Activated CD4-positive, alpha-beta memory T cell treated with anti-CD3 and anti-CD28 coated beads for 36 hours (primary cell): ENCODE measurements around the gene ZNF518B. TPM values are rescaled to one million over a fixed set of nuclear protein-coding genes. Genes with fewer than 3 reads are reported as not detected.
A peak's percentile ranks its signal among the peaks of the same experiment; 100 is the strongest.

Experiments used
- CTCF ChIA-PET: fragments of 350-600 bp; sonication (Branson Sonifier 250); formaldehyde crosslinking; loops from one replicate; lab custom pipeline; 2021; ENCODE audit warnings: antibody characterized with exemption, inconsistent platforms; lab: Charles Lee
- POLR2A ChIA-PET: fragments of 350-600 bp; sonication (Branson Sonifier 250); formaldehyde crosslinking; loops from one replicate; lab custom pipeline; 2021; ENCODE audit warnings: antibody characterized with exemption; lab: Charles Lee
- DNase-seq: peaks from one replicate; pipeline ENCODE4 v3.0.0-alpha.2; 2020
- H3K27ac Mint-ChIP-seq: one replicate; pipeline ENCODE4 v1.8.0; 2021; ENCODE audit warnings: mixed read lengths
- H3K27me3 Mint-ChIP-seq: one replicate; pipeline ENCODE4 v1.8.0; 2021; ENCODE audit warnings: mixed read lengths
- H3K36me3 Mint-ChIP-seq: one replicate; pipeline ENCODE4 v1.8.0; 2021; ENCODE audit warnings: mixed read lengths
- H3K4me1 Mint-ChIP-seq: one replicate; pipeline ENCODE4 v1.8.0; 2021; ENCODE audit warnings: low read depth, mixed read lengths
- H3K4me3 Mint-ChIP-seq: one replicate; pipeline ENCODE4 v1.8.0; 2021; ENCODE audit warnings: mild to moderate bottlenecking, mixed read lengths
- H3K9me3 Mint-ChIP-seq: one replicate; pipeline ENCODE4 v1.8.0; 2021; ENCODE audit warnings: mixed read lengths
- intact Hi-C: fragments of 100-400 bp; cut with micrococcal nuclease; formaldehyde crosslinking; loops from one replicate; pipeline ENCODE4 v1.15.1; 2023
- total RNA-seq, 2 experiments: library from RNA; stranded (reverse); gene quantifications; one replicate each; pipeline ENCODE4 v1.2.3, GENCODE V29; 2021

ZNF518B gene
- 10 to 100 TPM; 14.3 to 14.7 TPM for total RNA-seq

DNA sequence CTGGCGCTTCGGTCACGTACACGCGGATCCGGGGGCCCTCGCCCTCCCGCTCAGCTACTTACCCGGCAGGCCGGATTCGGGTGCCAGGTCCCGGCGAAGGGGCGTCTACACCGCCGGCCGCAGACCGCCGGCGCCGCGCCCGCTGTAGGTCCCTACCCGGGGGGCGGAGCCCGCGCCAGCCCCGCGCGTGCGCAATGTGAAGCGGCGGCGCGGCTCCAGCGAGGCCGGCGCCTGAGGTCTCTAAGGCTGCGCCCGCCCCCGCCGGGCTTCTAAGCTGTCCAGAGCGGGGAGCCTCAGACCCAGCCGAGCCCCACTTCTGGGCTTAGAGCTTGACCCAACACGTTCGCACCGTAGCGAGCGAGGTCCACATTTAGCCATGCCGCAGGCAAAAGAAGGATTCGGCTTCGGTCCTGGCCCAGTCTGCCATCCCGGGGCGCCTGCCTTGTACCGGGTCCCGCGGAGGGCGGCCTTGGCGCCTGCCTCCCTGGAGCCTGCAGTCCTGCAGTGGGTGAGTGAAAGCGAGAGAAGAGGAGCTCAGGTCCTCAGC, at the start of gene ZNF518B:
Gene ZNF518B, minus strand, starts transcription at position 172 of the 547 bp plus-strand sequence. CDS start 11,098 bp downstream, outside the sequence.
- DNase-seq = peak; percentile 81
- Mint-ChIP-seq H3K36me3 (peaks cover 32% of the 10 kb centered on the region), H3K4me1 (peaks cover 40% of the 10 kb centered on the region), H3K9me3 (no peaks in the 10 kb centered on the region), H3K27me3 (peaks cover 10% of the 10 kb centered on the region), H3K4me3 (peak within 1 kb of the TSS; percentile 87), H3K27ac (peak within 1 kb of the TSS; percentile 59)
- CTCF ChIA-PET = interaction anchor here (0.7 to 1.4 kb wide), 4 partner anchors 80 to 1129 kb away, joined by 3 to 5 read pairs (median 4); no protein-coding TSS in a partner anchor
- intact Hi-C loops = no loop called here
- POLR2A ChIA-PET = interaction anchor here (1.4 to 2.0 kb wide), 3 partner anchors 19 to 341 kb away, joined by 3 to 8 read pairs (median 5); partner anchors contain the start of gene WDR1

GRCh38 chr4:10506077-10506476, 48.9 kb upstream of the ZNF518B start:
- intact Hi-C loops = no loop called here
- no peaks in the 10 kb centered on the region for H3K36me3 Mint-ChIP-seq

GRCh38 chr4:10504570-10505179, 47.4 kb upstream of the ZNF518B start:
- no peak for DNase-seq
- CTCF ChIA-PET = no interaction called here
- Mint-ChIP-seq H3K27ac (no peak overlapping the region), H3K4me1 (peaks cover 5% of the 10 kb centered on the region), H3K36me3 (no peaks in the 10 kb centered on the region), H3K9me3 (peaks cover 6% of the 10 kb centered on the region), H3K4me3 (no peak overlapping the region), H3K27me3 (peaks cover 10% of the 10 kb centered on the region)
- intact Hi-C loops = no loop called here
- POLR2A ChIA-PET = no interaction called here

More at GRCh38 chr4:10506077-10506476, 48.9 kb upstream of the ZNF518B start:
- CTCF ChIA-PET = no interaction called here
- POLR2A ChIA-PET = no interaction called here
- Mint-ChIP-seq H3K4me3 (no peak overlapping the region), H3K4me1 (peaks cover 5% of the 10 kb centered on the region), H3K9me3 (peaks cover 6% of the 10 kb centered on the region), H3K27me3 (peaks cover 3% of the 10 kb centered on the region), H3K27ac (no peak overlapping the region)
- DNase-seq = no peak

DNA sequence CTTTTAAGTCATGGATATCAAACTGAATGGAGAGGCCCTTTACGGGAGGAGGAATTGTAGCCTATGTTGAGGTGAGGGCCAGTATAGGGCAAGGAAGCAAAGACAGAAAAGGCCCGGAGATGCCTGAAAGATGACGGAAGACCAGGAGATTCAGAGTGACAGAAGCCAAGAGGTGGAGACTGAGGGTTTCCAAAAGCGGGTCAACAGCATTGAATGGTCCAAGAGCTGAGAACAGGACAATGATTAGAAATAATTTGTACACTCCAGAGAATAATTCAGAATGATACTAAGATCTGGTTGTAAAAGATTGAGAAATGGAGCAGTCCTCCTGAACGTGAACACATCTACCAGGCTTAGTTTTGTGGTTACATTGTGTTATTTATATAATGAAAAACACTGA, 45.5 kb upstream of the ZNF518B start:
- H3K4me1 Mint-ChIP-seq = peaks cover 5% of the 10 kb centered on the region
- ChIA-PET POLR2A (no interaction called here), CTCF (no interaction called here)
- no peak overlapping the region for H3K4me3 Mint-ChIP-seq
- H3K27ac Mint-ChIP-seq = no peak overlapping the region
- no peaks in the 10 kb centered on the region for H3K36me3 Mint-ChIP-seq
- peaks cover 6% of the 10 kb centered on the region for H3K9me3 Mint-ChIP-seq
- intact Hi-C loops = no loop called here
- DNase-seq = no peak
- H3K27me3 Mint-ChIP-seq = peaks cover 10% of the 10 kb centered on the region

- Mint-ChIP-seq H3K36me3 (no peaks in the 10 kb centered on the region), H3K9me3 (peaks cover under 1% of the 10 kb centered on the region), H3K4me1 (no peaks in the 10 kb centered on the region), H3K27me3 (peaks cover 10% of the 10 kb centered on the region), H3K27ac (no peak overlapping the region), H3K4me3 (no peak overlapping the region)
- ChIA-PET CTCF (no interaction called here), POLR2A (no interaction called here)
- intact Hi-C loops = no loop called here
- DNase-seq = no peak
These were observed 43.5 kb upstream of the ZNF518B start for GRCh38 chr4:10500776-10501175.

DNA sequence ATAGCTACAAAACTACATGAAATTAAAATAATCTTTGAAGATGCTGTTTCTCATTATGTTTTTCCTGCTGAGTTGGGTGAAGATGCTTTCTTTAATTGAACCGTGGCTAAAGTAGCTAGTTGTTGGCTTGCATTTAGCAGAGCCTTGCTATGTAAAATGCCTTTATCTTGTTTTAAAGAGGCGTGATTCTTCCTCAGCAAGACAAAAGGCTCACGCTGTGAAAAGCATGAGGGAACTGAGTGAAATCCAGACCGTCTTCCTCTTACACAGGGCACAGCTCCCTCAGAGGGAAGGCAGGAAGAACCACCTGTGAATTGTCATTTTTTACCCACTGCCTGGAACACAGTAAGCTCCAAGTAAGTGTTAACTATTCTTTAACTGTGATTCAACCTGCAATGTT, 39.0 kb upstream of the ZNF518B start:
- intact Hi-C loops = no loop called here
- H3K27me3 Mint-ChIP-seq = peaks cover 10% of the 10 kb centered on the region
- ChIA-PET CTCF (no interaction called here), POLR2A (no interaction called here)
- no peak for DNase-seq
- no peaks in the 10 kb centered on the region for H3K9me3 Mint-ChIP-seq
- H3K4me3 Mint-ChIP-seq = no peak overlapping the region
- H3K27ac Mint-ChIP-seq = no peak overlapping the region
- H3K4me1 Mint-ChIP-seq = no peaks in the 10 kb centered on the region
- no peaks in the 10 kb centered on the region for H3K36me3 Mint-ChIP-seq

DNA sequence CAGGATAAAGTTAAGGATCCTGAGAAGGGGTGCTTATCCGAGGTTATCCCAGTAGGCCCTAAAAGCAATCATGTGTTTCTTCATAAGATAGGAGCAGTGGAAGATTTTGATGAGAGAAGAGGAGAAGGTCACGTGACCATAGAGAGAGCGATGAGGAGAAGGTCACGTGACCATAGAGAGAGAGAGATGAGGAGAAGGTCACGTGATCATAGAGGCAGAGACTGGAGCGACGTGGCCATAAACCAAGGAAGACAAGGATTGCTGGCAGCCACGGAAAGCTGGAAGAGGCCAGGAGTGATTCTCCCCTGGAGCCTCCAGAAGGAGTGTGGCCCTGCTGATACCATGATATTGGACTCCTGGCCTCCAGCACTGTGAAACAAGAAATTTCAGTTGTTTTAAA, 38.4 kb upstream of the ZNF518B start:
- POLR2A ChIA-PET = no interaction called here
- intact Hi-C loops = no loop called here
- CTCF ChIA-PET = no interaction called here
- no peaks in the 10 kb centered on the region for H3K36me3 Mint-ChIP-seq
- no peaks in the 10 kb centered on the region for H3K4me1 Mint-ChIP-seq
- no peak overlapping the region for H3K4me3 Mint-ChIP-seq
- H3K27ac Mint-ChIP-seq = no peak overlapping the region
- no peaks in the 10 kb centered on the region for H3K9me3 Mint-ChIP-seq
- DNase-seq = no peak
- H3K27me3 Mint-ChIP-seq = peaks cover 5% of the 10 kb centered on the region

GRCh38 chr4:10492464-10492863, 35.2 kb upstream of the ZNF518B start:
- ChIA-PET CTCF (no interaction called here), POLR2A (no interaction called here)
- Mint-ChIP-seq H3K4me3 (no peak overlapping the region), H3K27me3 (peaks cover 9% of the 10 kb centered on the region), H3K4me1 (no peaks in the 10 kb centered on the region), H3K27ac (no peak overlapping the region), H3K9me3 (no peaks in the 10 kb centered on the region), H3K36me3 (no peaks in the 10 kb centered on the region)
- intact Hi-C loops = no loop called here
- DNase-seq = no peak

DNA sequence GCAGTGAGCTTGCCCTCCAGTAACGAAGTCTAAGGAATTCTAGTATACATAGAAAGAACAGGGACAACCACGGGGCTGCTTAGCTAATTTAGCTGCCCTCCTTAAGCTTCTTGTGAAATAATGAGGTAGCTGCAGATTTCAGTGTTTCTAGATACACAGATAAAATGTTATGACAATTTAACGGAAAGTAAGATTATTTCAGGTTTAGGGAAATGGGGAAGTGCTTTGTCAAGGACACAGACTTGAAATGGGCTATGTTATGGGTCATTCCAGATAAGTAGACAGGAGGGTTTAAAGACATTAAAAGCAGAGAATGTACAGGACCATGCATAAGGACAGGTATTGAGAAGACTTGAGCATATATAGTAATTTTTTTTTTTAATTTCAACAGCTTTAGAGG, 34.2 kb upstream of the ZNF518B start:
- Mint-ChIP-seq H3K4me1 (no peaks in the 10 kb centered on the region), H3K27ac (no peak overlapping the region), H3K4me3 (no peak overlapping the region), H3K9me3 (no peaks in the 10 kb centered on the region), H3K27me3 (peaks cover 11% of the 10 kb centered on the region), H3K36me3 (no peaks in the 10 kb centered on the region)
- ChIA-PET POLR2A (no interaction called here), CTCF (no interaction called here)
- no peak for DNase-seq
- intact Hi-C loops = no loop called here

- intact Hi-C loops = no loop called here
- no peaks in the 10 kb centered on the region for H3K36me3 Mint-ChIP-seq
- DNase-seq = no peak
These were observed 33.8 kb upstream of the ZNF518B start for GRCh38 chr4:10490996-10491395.

DNA sequence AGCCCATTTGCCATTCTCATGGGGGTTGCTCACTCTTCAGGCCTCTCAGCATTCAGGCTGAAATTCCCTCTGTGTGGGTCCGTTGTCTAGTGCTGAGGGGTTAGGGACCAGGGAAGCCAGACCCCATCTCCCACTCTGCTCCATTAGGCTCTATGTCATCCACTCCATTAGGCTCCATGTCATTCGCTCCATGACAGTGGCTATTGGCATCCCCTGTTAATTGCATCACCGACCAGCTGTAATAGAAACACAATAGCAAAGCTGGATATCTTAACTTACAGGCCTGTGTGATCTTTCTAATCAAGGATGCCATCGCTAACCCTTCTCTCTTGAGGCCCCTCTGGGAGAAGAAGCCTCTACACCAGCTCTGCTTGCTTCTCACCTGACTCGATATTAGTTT, 25.7 kb upstream of the ZNF518B start:
- Mint-ChIP-seq H3K9me3 (no peaks in the 10 kb centered on the region), H3K36me3 (no peaks in the 10 kb centered on the region), H3K4me3 (no peak overlapping the region), H3K4me1 (no peaks in the 10 kb centered on the region), H3K27me3 (peaks cover 3% of the 10 kb centered on the region), H3K27ac (no peak overlapping the region)
- intact Hi-C loops = no loop called here
- POLR2A ChIA-PET = no interaction called here
- no peak for DNase-seq
- CTCF ChIA-PET = no interaction called here

More at GRCh38 chr4:10490996-10491395, 33.8 kb upstream of the ZNF518B start:
- Mint-ChIP-seq H3K27ac (no peak overlapping the region), H3K9me3 (no peaks in the 10 kb centered on the region), H3K4me1 (no peaks in the 10 kb centered on the region), H3K27me3 (peaks cover 11% of the 10 kb centered on the region), H3K4me3 (no peak overlapping the region)
- POLR2A ChIA-PET = no interaction called here
- CTCF ChIA-PET = no interaction called here

DNA sequence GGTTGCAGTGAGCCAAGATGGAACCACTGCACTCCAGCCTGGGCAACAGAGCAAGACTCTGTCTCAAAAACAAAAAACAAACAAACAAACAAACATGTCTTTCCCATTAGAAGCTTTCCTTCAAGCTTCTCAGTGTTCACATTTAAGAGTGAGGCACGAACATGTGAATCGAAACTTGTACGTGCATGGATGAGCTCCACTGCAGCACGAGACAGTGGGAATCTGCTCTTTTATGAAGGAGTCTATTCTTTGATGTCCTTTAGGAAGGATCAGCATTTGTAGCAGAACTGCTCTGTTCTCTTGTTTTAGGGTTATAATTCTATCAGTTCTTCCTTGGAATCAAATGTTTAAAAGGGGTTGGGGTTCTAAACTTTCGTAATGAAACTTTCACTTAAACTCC, 23.4 kb upstream of the ZNF518B start:
- H3K27ac Mint-ChIP-seq = no peak overlapping the region
- ChIA-PET POLR2A (no interaction called here), CTCF (interaction anchor here (2.5 kb wide), 1 partner anchor 19 kb away, joined by 9 read pairs; no protein-coding TSS in a partner anchor)
- H3K9me3 Mint-ChIP-seq = no peaks in the 10 kb centered on the region
- intact Hi-C loops = no loop called here
- H3K36me3 Mint-ChIP-seq = no peaks in the 10 kb centered on the region
- H3K4me3 Mint-ChIP-seq = no peak overlapping the region
- DNase-seq = no peak
- no peaks in the 10 kb centered on the region for H3K4me1 Mint-ChIP-seq
- peaks cover 3% of the 10 kb centered on the region for H3K27me3 Mint-ChIP-seq

DNA sequence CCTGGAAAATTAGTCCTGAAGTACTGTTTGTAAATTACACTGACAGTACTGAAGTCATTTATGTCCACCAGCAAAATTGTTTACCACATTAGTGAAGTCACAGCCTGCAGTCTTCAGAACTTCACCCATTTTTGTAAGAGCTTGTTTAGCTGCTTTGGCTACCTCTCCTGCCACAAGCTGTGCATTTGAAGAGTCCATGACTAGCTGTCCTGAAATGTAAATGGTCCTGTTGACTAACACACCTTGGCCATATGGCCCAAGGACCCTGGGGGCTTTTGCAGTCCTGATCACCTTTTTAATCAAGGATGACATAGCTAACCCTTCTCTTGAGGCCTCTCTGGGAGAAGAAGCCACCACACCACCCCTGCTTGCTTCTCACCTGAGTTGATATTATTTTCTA, 21.4 kb upstream of the ZNF518B start:
- H3K4me3 Mint-ChIP-seq = no peak overlapping the region
- H3K36me3 Mint-ChIP-seq = no peaks in the 10 kb centered on the region
- DNase-seq = no peak
- ChIA-PET POLR2A (no interaction called here), CTCF (no interaction called here)
- H3K27ac Mint-ChIP-seq = no peak overlapping the region
- no peaks in the 10 kb centered on the region for H3K9me3 Mint-ChIP-seq
- peaks cover 3% of the 10 kb centered on the region for H3K27me3 Mint-ChIP-seq
- intact Hi-C loops = no loop called here
- no peaks in the 10 kb centered on the region for H3K4me1 Mint-ChIP-seq
